Tibial nerve (tissue), 4 donors: Measurements from ENCODE around the gene WNK4. TPM values are rescaled to one million over a fixed set of nuclear protein-coding genes. Genes with fewer than 3 reads are reported as not detected.
A peak's percentile ranks its signal among the peaks of the same experiment; 100 is the strongest.

Experiments
- DNase-seq, 2 donors: peaks; one replicate each; pipeline ENCODE4 v3.0.0-alpha.2; 2019; ENCODE audit warnings: low spot score in 2 of 2
- H3K27ac ChIP-seq, 4 donors: fragments of 200-600 bp; sonication (generic) in 3 of 4; one replicate each; pipeline ENCODE4 v1.5.1; 2017 to 2019; ENCODE audit warnings: mild to moderate bottlenecking in 1 of 4
- H3K27me3 ChIP-seq, 2 donors: fragments of 200-600 bp; sonication (generic) in 1 of 2; one replicate each; pipeline versions ENCODE4 v1.5.1 to v1.6.0; 2017 to 2019
- H3K36me3 ChIP-seq, 3 donors: fragments of 200-600 bp; sonication (generic); one replicate each; pipeline ENCODE4 v1.5.1; 2018 to 2019
- H3K4me1 ChIP-seq, 4 donors: fragments of 200-600 bp; sonication (generic) in 3 of 4; one replicate each; pipeline ENCODE4 v1.5.1; 2017 to 2019
- H3K4me3 ChIP-seq, 4 donors: fragments of 200-600 bp; sonication (generic) in 3 of 4; one replicate each; pipeline ENCODE4 v1.5.1; 2017 to 2019; ENCODE audit warnings: mild to moderate bottlenecking in 1 of 4, moderate library complexity in 1 of 4
- H3K9me3 ChIP-seq, 4 donors: fragments of 200-600 bp; sonication (generic) in 3 of 4; one replicate each; pipeline ENCODE4 v1.5.1; 2017 to 2019
- CTCF ChIP-seq, 5 experiments: fragments of 200-600 bp in 3 of 5; fragments of 450-650 bp in 2 of 5; sonication (generic) in 3 of 5; IDR thresholded peaks; one replicate each; pipeline ENCODE4 v1.5.1; 2016 to 2019; ENCODE audit warnings: antibody characterized with exemption in 5 of 5, mild to moderate bottlenecking in 3 of 5, moderate library complexity in 2 of 5
- EP300 ChIP-seq, 2 donors: sonication (generic); formaldehyde crosslinking; IDR thresholded peaks; one replicate each; pipeline ENCODE4 v1.6.1; 2017; ENCODE audit warnings: antibody characterized with exemption in 2 of 2, mild to moderate bottlenecking in 1 of 2
- POLR2A ChIP-seq, 2 donors: fragments of 450-650 bp; IDR thresholded peaks; one replicate each; pipeline ENCODE4 v1.6.1; 2017; ENCODE audit warnings: antibody characterized with exemption in 2 of 2, mild to moderate bottlenecking in 2 of 2, moderate library complexity in 2 of 2
- WGBS, 2 donors: methylation state at CpG; one replicate each; pipeline ENCODE4 v1.1.5; 2018; 5-methylcytosine and 5-hydroxymethylcytosine counted together
- total RNA-seq, 4 donors: library from RNA; depleted of rRNA; stranded (reverse); fragments of >200 nt; gene quantifications; one replicate each; pipeline ENCODE4 v1.1.0, GENCODE V29; 2016

Gene WNK4
- total RNA-seq, 4 donors from 2014 or later: 3.6 to 15.6 (median 9.1) TPM

DNA sequence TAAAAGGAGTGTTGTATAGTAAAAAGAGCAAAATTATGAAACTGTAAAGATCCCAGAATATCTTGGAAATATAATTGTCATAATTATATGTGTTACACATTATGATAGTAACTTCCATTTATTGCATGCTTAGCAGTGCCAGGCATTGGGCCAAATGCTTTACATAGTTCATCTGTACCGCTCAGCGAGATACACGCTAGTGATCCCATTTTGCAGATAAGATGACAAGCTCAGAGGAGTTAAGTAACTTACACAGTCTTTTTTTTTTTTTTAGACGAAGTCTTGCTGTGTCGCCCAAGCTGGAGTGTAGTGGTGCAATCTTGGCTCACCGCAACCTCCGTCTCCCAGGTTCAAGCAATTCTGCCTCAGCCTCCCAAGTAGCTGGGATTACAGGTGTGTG is 28.8 kb upstream of the WNK4 start:
- Histone ChIP-seq H3K4me1 (peaks cover 5 to 63% (median 25%) of the 10 kb centered on the region in 4 donors), H3K36me3 (no peaks in the 10 kb centered on the region), H3K27me3 (no peaks in the 10 kb centered on the region), H3K9me3 (no peaks in the 10 kb centered on the region), H3K4me3 (no peak overlapping the region), H3K27ac (peak overlapping the region in 2 of 4 donors; percentile 79 to 86)
- 68 to 69% methylated on average over 7 of the region's 7 CpGs for WGBS, 2 donors
- DNase-seq: no peak
- TF ChIP-seq CTCF (IDR thresholded peaks at IDR 0.05) (no peak), EP300 (IDR thresholded peaks at IDR 0.05) (no peak), POLR2A (IDR thresholded peaks at IDR 0.05) (no peak)

DNA sequence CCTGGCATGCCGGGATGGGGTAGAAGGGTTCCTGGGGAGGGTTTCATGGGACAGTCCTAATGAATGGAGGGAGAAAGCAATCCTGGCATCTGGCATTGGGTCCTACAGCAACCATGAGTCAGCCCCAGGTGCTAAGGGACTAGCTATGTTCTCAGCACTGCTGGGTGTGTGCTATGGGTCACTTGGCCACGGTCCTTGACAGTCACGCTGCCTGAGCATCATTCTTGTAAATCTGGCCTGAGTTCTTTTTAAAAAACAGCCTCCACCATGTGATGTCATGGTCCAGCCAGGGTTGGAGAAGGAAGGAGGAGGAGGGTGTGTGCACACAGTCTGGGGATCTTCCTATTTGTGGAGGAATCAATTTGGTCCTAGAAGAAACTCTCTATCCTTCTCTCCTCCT is 25.6 kb upstream of the WNK4 start:
- H3K27ac ChIP-seq: peak overlapping the region in 2 of 4 donors; percentile 60 to 67
- 62 to 66% methylated on average over 3 of the region's 3 CpGs for WGBS, 2 donors
- peaks cover 5 to 33% (median 10%) of the 10 kb centered on the region in 4 donors for H3K4me1 ChIP-seq
- H3K4me3 ChIP-seq: no peak overlapping the region
- TF ChIP-seq EP300 (IDR thresholded peaks at IDR 0.05) (peak; percentile 16 to 88), POLR2A (IDR thresholded peaks at IDR 0.05) (no peak)
- no peaks in the 10 kb centered on the region for H3K36me3 ChIP-seq
- peak; percentile 82 to 91 for DNase-seq
- H3K9me3 ChIP-seq: no peaks in the 10 kb centered on the region
- H3K27me3 ChIP-seq: peaks cover 0 to 2% of the 10 kb centered on the region in 2 donors

DNA sequence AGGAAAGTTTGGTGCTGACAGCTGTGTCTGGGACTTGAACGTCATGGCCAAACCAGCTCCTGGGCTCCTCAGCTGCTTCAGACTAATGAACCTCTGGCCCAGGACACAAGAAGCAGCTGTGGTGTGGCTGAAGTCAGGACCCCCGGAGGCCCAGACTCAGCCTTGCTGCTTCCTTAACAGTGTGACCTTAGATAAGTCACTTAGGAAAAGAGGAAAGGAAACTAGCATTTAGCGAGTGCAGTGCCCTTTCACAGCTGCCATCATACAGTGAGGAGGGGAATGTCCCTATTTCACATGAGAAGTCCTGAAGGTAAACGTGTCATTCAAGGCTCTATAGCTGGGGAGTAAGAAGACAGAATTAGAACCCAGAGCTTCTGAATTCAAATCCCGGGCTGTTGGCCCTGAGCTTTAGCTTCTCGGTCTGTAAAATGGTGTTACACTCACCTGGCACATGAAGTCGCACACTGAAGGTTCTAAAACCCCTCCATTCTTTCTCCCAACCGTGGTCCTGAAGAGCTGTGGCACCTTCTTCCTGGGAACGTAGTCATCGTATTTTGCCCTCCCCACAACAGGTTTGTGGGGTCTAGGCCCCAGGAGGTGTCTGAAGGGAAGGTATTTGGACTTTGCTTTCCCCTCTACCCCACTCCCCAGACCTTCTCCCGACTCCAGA is 20.3 kb upstream of the WNK4 start:
- Histone ChIP-seq H3K9me3 (no peaks in the 10 kb centered on the region), H3K4me1 (peaks cover 0 to 33% (median 17%) of the 10 kb centered on the region in 4 donors), H3K36me3 (no peaks in the 10 kb centered on the region), H3K27me3 (peaks cover 0 to 32% of the 10 kb centered on the region in 2 donors), H3K4me3 (peak overlapping the region; percentile 32 to 67 (median 44)), H3K27ac (peak overlapping the region; percentile 43 to 79 (median 74))
- TF ChIP-seq EP300 (IDR thresholded peaks at IDR 0.05): no peak
- TF ChIP-seq CTCF (IDR thresholded peaks at IDR 0.05): no peak
- TF ChIP-seq POLR2A (IDR thresholded peaks at IDR 0.05): no peak
- no peak for DNase-seq
- 39 to 47% methylated on average over 11 of the region's 11 CpGs for WGBS, 2 donors

- H3K36me3 ChIP-seq: no peaks in the 10 kb centered on the region
- H3K4me1 ChIP-seq: peaks cover 0 to 30% (median 17%) of the 10 kb centered on the region in 4 donors
- H3K4me3 ChIP-seq: peak within 1 kb of the TSS; percentile 32 to 67 (median 44)
- peak within 1 kb of the TSS; percentile 43 to 79 (median 74) for H3K27ac ChIP-seq
- peak in 1 of 2 donors; percentile 19 for TF ChIP-seq POLR2A (IDR thresholded peaks at IDR 0.05)
- peak in 1 of 5 experiments; percentile 27 for TF ChIP-seq CTCF (IDR thresholded peaks at IDR 0.05)
- no peak for TF ChIP-seq EP300 (IDR thresholded peaks at IDR 0.05)
- no peaks in the 10 kb centered on the region for H3K9me3 ChIP-seq
- H3K27me3 ChIP-seq: peaks cover 0 to 32% of the 10 kb centered on the region in 2 donors
- no peak for DNase-seq
- WGBS, 2 donors: 4 to 5% methylated on average over 46 to 56 of the region's 92 CpGs
Measured at GRCh38 chr17:42760652-42761581, 19.5 kb upstream of the WNK4 start, which contains the start of gene RAMP2. TSS of gene RAMP2 (plus strand) at chr17:42761227. CDS start at chr17:42761262, 35 bp downstream.

- TF ChIP-seq EP300 (IDR thresholded peaks at IDR 0.05) (no peak), POLR2A (IDR thresholded peaks at IDR 0.05) (no peak), CTCF (IDR thresholded peaks at IDR 0.05) (no peak)
- WGBS, 2 donors: 34 to 44% methylated on average over 12 of the region's 12 CpGs
- Histone ChIP-seq H3K4me1 (peaks cover 0 to 30% (median 17%) of the 10 kb centered on the region in 4 donors), H3K27me3 (peaks cover 0 to 32% of the 10 kb centered on the region in 2 donors), H3K27ac (peak overlapping the region; percentile 43 to 79 (median 74)), H3K36me3 (no peaks in the 10 kb centered on the region), H3K4me3 (peak overlapping the region; percentile 32 to 67 (median 44)), H3K9me3 (no peaks in the 10 kb centered on the region)
- no peak for DNase-seq
Measured at GRCh38 chr17:42761638-42762037, 18.8 kb upstream of the WNK4 start.
